ENCODE measurements around the gene DDX3X. TPM values are rescaled to one million over a fixed set of nuclear protein-coding genes. Genes with fewer than 3 reads are reported as not detected.

Gene DDX3X
- total RNA-seq, 1 experiment from 2014 or later, result 338 TPM

DNA sequence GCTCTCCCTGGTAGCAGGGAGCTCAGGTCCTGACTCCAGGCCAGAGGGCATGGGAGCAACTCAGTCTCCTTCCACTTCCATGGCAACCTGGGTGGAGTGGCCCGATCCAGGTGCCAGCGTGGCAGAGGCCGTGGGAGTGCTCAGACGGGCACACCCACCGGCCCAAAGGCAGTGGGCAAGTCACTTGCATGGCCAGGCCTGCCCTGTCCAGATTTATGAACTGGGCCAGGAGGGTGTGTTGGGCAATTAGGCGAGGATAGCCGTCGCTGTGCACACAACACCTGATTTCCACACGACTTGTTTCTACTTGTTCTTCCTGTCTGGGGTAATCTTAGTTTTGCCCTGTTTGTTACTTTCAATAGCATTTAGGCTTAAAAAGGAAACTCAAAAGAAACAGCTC, 57.6 kb downstream of the DDX3X start:
- Histone ChIP-seq H3K18ac (ENCODE audit: insufficient read length, low read depth, low read length) (no peak overlapping the region), H4K8ac (replicated peaks; ENCODE audit: insufficient read length, low read depth, low read length) (no peak overlapping the region), H3K27me3 (ENCODE audit: insufficient read depth, low read length) (no peaks in the 10 kb centered on the region), H2BK120ac (ENCODE audit: low read depth, low read length, poor library complexity, severe bottlenecking) (no peak overlapping the region), H3K9ac (ENCODE audit: extremely low read depth, insufficient read length, low read length) (no peak overlapping the region), H4K91ac (ENCODE audit: insufficient read length, low read depth, low read length) (no peak overlapping the region), H3K79me2 (ENCODE audit: insufficient read depth, low read length) (no peaks in the 10 kb centered on the region), H2BK15ac (ENCODE audit: low read depth, low read length) (no peak overlapping the region), H2AK5ac (ENCODE audit: insufficient read length, low read length) (no peak overlapping the region), H2BK5ac (ENCODE audit: insufficient read length, low read length) (no peak overlapping the region), H4K20me1 (ENCODE audit: control insufficient read depth, insufficient read depth, insufficient read length) (no peaks in the 10 kb centered on the region), H3K23me2 (ENCODE audit: insufficient read length, low read depth, low read length, poor library complexity, severe bottlenecking) (no peaks in the 10 kb centered on the region), H2BK20ac (ENCODE audit: low read depth, low read length, poor library complexity, severe bottlenecking) (no peak overlapping the region), H3K4ac (ENCODE audit: low read depth, low read length) (no peak overlapping the region), H3K4me2 (ENCODE audit: insufficient read depth, insufficient read length, low read length) (no peak overlapping the region), H3T11ph (ENCODE audit: low read length) (no peak overlapping the region), H4K5ac (ENCODE audit: insufficient read length, low read depth, low read length) (no peak overlapping the region), H3K27ac (ENCODE audit: insufficient read length, low read depth, low read length) (no peak overlapping the region), H3K4me1 (ENCODE audit: insufficient read depth, low read length) (peaks cover 2% of the 10 kb centered on the region; the same call in 1 of the 2 replicates), H2BK12ac (ENCODE audit: insufficient read length, low read depth, low read length) (no peak overlapping the region), H3K56ac (ENCODE audit: insufficient read length, low read depth, low read length) (no peak overlapping the region), H3K79me1 (ENCODE audit: insufficient read depth, low read depth, low read length, poor library complexity, severe bottlenecking) (no peaks in the 10 kb centered on the region), H2AFZ (ENCODE audit: low read length) (no peak overlapping the region), H3K23ac (ENCODE audit: insufficient read length, low read depth, low read length) (no peak overlapping the region), H3K9me3 (ENCODE audit: control insufficient read depth, low read depth, low read length) (no peaks in the 10 kb centered on the region), H3K14ac (ENCODE audit: insufficient read depth, low read length) (no peak overlapping the region)
- H3K27ac Mint-ChIP-seq, result no peak overlapping the region
- no peaks in the 10 kb centered on the region for H3K27me3 Mint-ChIP-seq (ENCODE audit: low read depth)
- peaks cover 9 to 14% of the 10 kb centered on the region in 2 experiments for H3K4me1 Mint-ChIP-seq
- no CpG with 5 or more reads among the region's 9 CpGs for WGBS (ENCODE audit: extremely low coverage, insufficient read length, low lambda C conversion rate)
- no peak overlapping the region for H3K4me3 Mint-ChIP-seq
- peaks cover 58 to 59% of the 10 kb centered on the region in 2 experiments for H3K9me3 Mint-ChIP-seq
- H3K36me3 Mint-ChIP-seq (ENCODE audit: insufficient read depth in 1 of 3, low read depth in 3 of 3), result peaks cover 4 to 9% (median 4%) of the 10 kb centered on the region in 3 experiments; a peak in 5 of 7 replicates
- no peak for DNase-seq
- TF ChIP-seq, protein P1, sequence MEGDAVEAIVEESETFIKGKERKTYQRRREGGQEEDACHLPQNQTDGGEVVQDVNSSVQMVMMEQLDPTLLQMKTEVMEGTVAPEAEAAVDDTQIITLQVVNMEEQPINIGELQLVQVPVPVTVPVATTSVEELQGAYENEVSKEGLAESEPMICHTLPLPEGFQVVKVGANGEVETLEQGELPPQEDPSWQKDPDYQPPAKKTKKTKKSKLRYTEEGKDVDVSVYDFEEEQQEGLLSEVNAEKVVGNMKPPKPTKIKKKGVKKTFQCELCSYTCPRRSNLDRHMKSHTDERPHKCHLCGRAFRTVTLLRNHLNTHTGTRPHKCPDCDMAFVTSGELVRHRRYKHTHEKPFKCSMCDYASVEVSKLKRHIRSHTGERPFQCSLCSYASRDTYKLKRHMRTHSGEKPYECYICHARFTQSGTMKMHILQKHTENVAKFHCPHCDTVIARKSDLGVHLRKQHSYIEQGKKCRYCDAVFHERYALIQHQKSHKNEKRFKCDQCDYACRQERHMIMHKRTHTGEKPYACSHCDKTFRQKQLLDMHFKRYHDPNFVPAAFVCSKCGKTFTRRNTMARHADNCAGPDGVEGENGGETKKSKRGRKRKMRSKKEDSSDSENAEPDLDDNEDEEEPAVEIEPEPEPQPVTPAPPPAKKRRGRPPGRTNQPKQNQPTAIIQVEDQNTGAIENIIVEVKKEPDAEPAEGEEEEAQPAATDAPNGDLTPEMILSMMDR (conservative IDR thresholded peaks at IDR 0.05), result no peak
